Upper lobe of right lung (tissue), 1 donor: ENCODE measurements around the gene PCCA. TPM values are rescaled to one million over a fixed set of nuclear protein-coding genes. Genes with fewer than 3 reads are reported as not detected.
A peak's percentile ranks its signal among the peaks of the same experiment; 100 is the strongest.

Experiments used
- ATAC-seq: fragments of 200-7000 bp; cut with Tn5 transposase; one replicate; pipeline ENCODE4 v1.9.1; 2020; ENCODE audit warnings: mild to moderate bottlenecking, moderate library complexity
- DNase-seq: peaks from one replicate; pipeline ENCODE4 v3.0.0-alpha.2; 2020
- H3K27ac ChIP-seq: fragments of 200-600 bp; one replicate; pipeline ENCODE4 v1.8.0; 2022
- H3K27me3 ChIP-seq: fragments of 200-600 bp; one replicate; pipeline ENCODE4 v1.8.0; 2022; ENCODE audit warnings: mild to moderate bottlenecking
- H3K36me3 ChIP-seq: fragments of 200-600 bp; one replicate; pipeline ENCODE4 v1.8.0; 2022
- H3K4me1 ChIP-seq: fragments of 200-600 bp; one replicate; pipeline ENCODE4 v1.8.0; 2022
- H3K4me3 ChIP-seq: fragments of 200-600 bp; one replicate; pipeline ENCODE4 v1.8.0; 2022; ENCODE audit warnings: mild to moderate bottlenecking
- H3K9me3 ChIP-seq: fragments of 200-600 bp; one replicate; pipeline ENCODE4 v1.8.0; 2022
- CTCF ChIP-seq: fragments of 200-600 bp; IDR thresholded peaks from one replicate; pipeline ENCODE4 v1.8.0; 2022; ENCODE audit warnings: antibody characterized with exemption
- intact Hi-C: fragments of 100-400 bp; cut with DNase I; formaldehyde crosslinking; loops from one replicate; pipeline ENCODE4 v1.11.0; 2022
- total RNA-seq: library from RNA; stranded (reverse); fragmentation: NEBNext Ultra II Directional; extraction: Animal tissue kit (Norgen Biotek cat#: 25700); gene quantifications from one replicate; pipeline ENCODE4 v1.2.1, GENCODE V29; 2021
- donor health status: DM: no; HTN: yes; CAD: no; lungs with severe emphysema.

PCCA gene
- total RNA-seq, 1 donor from 2014 or later: 34.7 TPM

- ATAC-seq: no peak
- no peaks in the 10 kb centered on the region for H3K4me1 ChIP-seq
- no peak overlapping the region for H3K27ac ChIP-seq
- H3K4me3 ChIP-seq: no peak overlapping the region
- peaks cover 10% of the 10 kb centered on the region for H3K36me3 ChIP-seq
- no peaks in the 10 kb centered on the region for H3K9me3 ChIP-seq
- intact Hi-C loops: no loop called here
- no peak for TF ChIP-seq CTCF
- H3K27me3 ChIP-seq: no peaks in the 10 kb centered on the region
- no peak for DNase-seq
These were observed 443.3 kb downstream of the PCCA start for GRCh38 chr13:100532090-100532766.

GRCh38 chr13:100532836-100533435 lies 444.0 kb downstream of the PCCA start:
- Histone ChIP-seq H3K9me3 (no peaks in the 10 kb centered on the region), H3K36me3 (peaks cover 4% of the 10 kb centered on the region), H3K27ac (no peak overlapping the region), H3K4me3 (no peak overlapping the region), H3K27me3 (no peaks in the 10 kb centered on the region), H3K4me1 (no peaks in the 10 kb centered on the region)
- no peak for TF ChIP-seq CTCF
- DNase-seq: no peak
- ATAC-seq: no peak
- intact Hi-C loops: no loop called here

- Histone ChIP-seq H3K4me3 (no peak overlapping the region), H3K4me1 (no peaks in the 10 kb centered on the region), H3K27ac (no peak overlapping the region), H3K9me3 (no peaks in the 10 kb centered on the region), H3K36me3 (no peaks in the 10 kb centered on the region), H3K27me3 (no peaks in the 10 kb centered on the region)
- DNase-seq (no peak), ATAC-seq (peak; percentile 76)
- intact Hi-C loops: loop anchor here (2.0 kb wide), 1 partner anchor 27 kb away; no protein-coding TSS in a partner anchor
- no peak for TF ChIP-seq CTCF
These were observed 444.7 kb downstream of the PCCA start for GRCh38 chr13:100533588-100534041.

GRCh38 chr13:100534147-100534843 lies 445.4 kb downstream of the PCCA start:
- no peak for ATAC-seq
- Histone ChIP-seq H3K27me3 (no peaks in the 10 kb centered on the region), H3K4me3 (no peak overlapping the region), H3K9me3 (no peaks in the 10 kb centered on the region), H3K4me1 (no peaks in the 10 kb centered on the region), H3K27ac (no peak overlapping the region), H3K36me3 (no peaks in the 10 kb centered on the region)
- TF ChIP-seq CTCF: no peak
- DNase-seq: no peak
- intact Hi-C loops: loop anchor here (2.0 kb wide), 1 partner anchor 27 kb away; no protein-coding TSS in a partner anchor

- H3K4me1 ChIP-seq: no peaks in the 10 kb centered on the region
- ATAC-seq (no peak), DNase-seq (no peak)
- H3K9me3 ChIP-seq: no peaks in the 10 kb centered on the region
- TF ChIP-seq CTCF: no peak
- no peaks in the 10 kb centered on the region for H3K36me3 ChIP-seq
- no peak overlapping the region for H3K4me3 ChIP-seq
- no peak overlapping the region for H3K27ac ChIP-seq
- no peaks in the 10 kb centered on the region for H3K27me3 ChIP-seq
- intact Hi-C loops: loop anchor here (2.0 kb wide), 1 partner anchor 28 kb away; no protein-coding TSS in a partner anchor
These were observed 446.0 kb downstream of the PCCA start for GRCh38 chr13:100534911-100535310.
